ENCODE data around the gene C17orf50.

C17orf50 gene

GRCh38 chr17:35733366-35733765 lies 27.3 kb upstream of the C17orf50 start:
- DNase-seq = no peak

- no peak for DNase-seq
Measured at GRCh38 chr17:35734396-35734795, 26.3 kb upstream of the C17orf50 start.

- DNase-seq = no peak
Measured at GRCh38 chr17:35735036-35735805, 25.5 kb upstream of the C17orf50 start.

- DNase-seq = no peak
Measured at GRCh38 chr17:35736236-35736635, 24.5 kb upstream of the C17orf50 start.

- DNase-seq = no peak
Measured at GRCh38 chr17:35738519-35739133, 22.1 kb upstream of the C17orf50 start.

GRCh38 chr17:35740216-35740615 lies 20.5 kb upstream of the C17orf50 start:
- DNase-seq = no peak

- peak in 8 of 51 donors; percentile 8 to 42 (median 18) for DNase-seq
Measured at GRCh38 chr17:35740997-35741931, 19.4 kb upstream of the C17orf50 start.

- DNase-seq = no peak
Measured at GRCh38 chr17:35742496-35742895, 18.2 kb upstream of the C17orf50 start.

- DNase-seq = no peak
Measured at GRCh38 chr17:35742896-35743477, 17.7 kb upstream of the C17orf50 start.

- DNase-seq = no peak
Measured at GRCh38 chr17:35743626-35744328, 16.9 kb upstream of the C17orf50 start.

- no peak for DNase-seq
Measured at GRCh38 chr17:35744830-35745229, 15.9 kb upstream of the C17orf50 start.

GRCh38 chr17:35745246-35745645 lies 15.4 kb upstream of the C17orf50 start:
- DNase-seq = no peak

GRCh38 chr17:35745749-35746320 lies 14.9 kb upstream of the C17orf50 start:
- no peak for DNase-seq

GRCh38 chr17:35747540-35748017 lies 13.1 kb upstream of the C17orf50 start:
- peak in 45 of 51 donors; percentile 7 to 76 (median 46) for DNase-seq

GRCh38 chr17:35748341-35748841 lies 12.3 kb upstream of the C17orf50 start:
- DNase-seq = no peak

GRCh38 chr17:35748979-35749378 lies 11.7 kb upstream of the C17orf50 start:
- no peak for DNase-seq

GRCh38 chr17:35749560-35750412 lies 10.9 kb upstream of the C17orf50 start:
- no peak for DNase-seq

GRCh38 chr17:35750526-35751395 lies 9.9 kb upstream of the C17orf50 start:
- DNase-seq = no peak
